WTC11 (cell line): Measurements from ENCODE around the gene MED22.
"Not testable (repeated sequence)": the region's sequence is repeated elsewhere in the genome, so short reads cannot be mapped to it uniquely, and the experiment has no call there.

ENCODE experiments used
- AFF4 ChIP-seq: sonication (generic); formaldehyde crosslinking; IDR thresholded peaks from 2 replicates; pipeline ENCODE4 v1.8.1; 2023; ENCODE audit warnings: mild to moderate bottlenecking, missing genetic modification reagents, borderline replicate concordance
- CREB1 ChIP-seq: sonication (generic); formaldehyde crosslinking; IDR thresholded peaks from 2 replicates; pipeline ENCODE4 v1.8.0; 2023; ENCODE audit warnings: mild to moderate bottlenecking, missing genetic modification reagents
- CTCF ChIP-seq: fragments of 200-600 bp; IDR thresholded peaks from 2 replicates; pipeline ENCODE4 v1.8.0; 2022; ENCODE audit warnings: antibody characterized with exemption
- E2F4 ChIP-seq: sonication (generic); formaldehyde crosslinking; IDR thresholded peaks from 2 replicates; pipeline ENCODE4 v1.8.1; 2022; ENCODE audit warnings: low read depth, mild to moderate bottlenecking, moderate library complexity, missing genetic modification reagents, borderline replicate concordance
- ELF4 ChIP-seq: sonication (generic); formaldehyde crosslinking; IDR thresholded peaks from 2 replicates; pipeline ENCODE4 v1.8.1; 2022; ENCODE audit warnings: low read depth, mild to moderate bottlenecking, moderate library complexity, missing genetic modification reagents
- ESRRA ChIP-seq: sonication (generic); formaldehyde crosslinking; IDR thresholded peaks from 2 replicates; pipeline ENCODE4 v1.8.1; 2022; ENCODE audit warnings: mild to moderate bottlenecking, missing genetic modification reagents, borderline replicate concordance
- MYBL2 ChIP-seq: sonication (generic); formaldehyde crosslinking; IDR thresholded peaks from 2 replicates; pipeline ENCODE4 v1.8.1; 2023; ENCODE audit warnings: mild to moderate bottlenecking, moderate library complexity, missing genetic modification reagents
- SP1 ChIP-seq: sonication (generic); formaldehyde crosslinking; conservative IDR thresholded peaks from 2 replicates; pipeline ENCODE4 v1.8.1; 2022; ENCODE audit warnings: missing genetic modification reagents
- STAT6 ChIP-seq: sonication (generic); formaldehyde crosslinking; conservative IDR thresholded peaks from 2 replicates; pipeline ENCODE4 v1.8.1; 2023; ENCODE audit warnings: mild to moderate bottlenecking, low read depth, missing genetic modification reagents, moderate library complexity
- TCF7 ChIP-seq: sonication (generic); formaldehyde crosslinking; IDR thresholded peaks from 2 replicates; pipeline ENCODE4 v1.8.0; 2022; ENCODE audit warnings: mild to moderate bottlenecking, low read depth, missing genetic modification reagents, moderate library complexity
- TEAD4 ChIP-seq: sonication (generic); formaldehyde crosslinking; IDR thresholded peaks from 2 replicates; pipeline ENCODE4 v1.8.0; 2022; ENCODE audit warnings: mild to moderate bottlenecking, missing genetic modification reagents
- USF2 ChIP-seq: sonication (generic); formaldehyde crosslinking; IDR thresholded peaks from 2 replicates; pipeline ENCODE4 v1.8.1; 2023; ENCODE audit warnings: mild to moderate bottlenecking, missing genetic modification reagents, moderate library complexity
- ZNF423 ChIP-seq: fragments of 250-450 bp; sonication (Bioruptor Pico); IDR thresholded peaks from 2 replicates; pipeline ENCODE4 v2.1.2; 2022; ENCODE audit warnings: mild to moderate bottlenecking, moderate library complexity
- ZSCAN18 ChIP-seq: fragments of 250-450 bp; sonication (Bioruptor Pico); IDR thresholded peaks from 2 replicates; pipeline ENCODE4 v2.1.2; 2022; ENCODE audit warnings: mild to moderate bottlenecking, moderate library complexity

- not testable (repeated sequence) for TF ChIP-seq CTCF; TEAD4 (CRISPR knock-in tag); SP1 (CRISPR knock-in tag); TCF7 (CRISPR knock-in tag); USF2 (CRISPR knock-in tag); ESRRA (CRISPR knock-in tag); ELF4 (CRISPR knock-in tag); AFF4 (CRISPR knock-in tag); MYBL2; ZNF423; E2F4 (CRISPR knock-in tag); CREB1 (CRISPR knock-in tag); STAT6; ZSCAN18 (CRISPR knock-in tag)
Measured at GRCh38 chr9:133327021-133327420, 20.9 kb downstream of the MED22 start.
